A549 (cell line): Measurements from ENCODE around the gene RALBP1. TPM values are rescaled to one million over a fixed set of nuclear protein-coding genes. Genes with fewer than 3 reads are reported as not detected.

Experiments
- ATAC-seq, 2 experiments: fragments of 200-7000 bp in 1 of 2; fragments of >200 bp in 1 of 2; cut with Nextera tagmentation in 1 of 2; cut with Tn5 transposase in 1 of 2; 3 replicates each; pipeline versions ENCODE4 v1.8.0 to v1.9.1; 2018 to 2020; ENCODE audit warnings: mild to moderate bottlenecking in 1 of 2, moderate library complexity in 1 of 2
- CTCF ChIA-PET: fragments of 300-600 bp; sonication (Branson Sonifier 250); formaldehyde crosslinking; extraction: SDS; loops from one replicate; lab custom pipeline; 2021; ENCODE audit warnings: antibody characterized with exemption, inconsistent platforms; lab: Yijun Ruan, JAX
- POLR2A ChIA-PET: fragments of 350-600 bp; formaldehyde crosslinking; extraction: SDS; loops from one replicate; lab custom pipeline; 2021; ENCODE audit warnings: antibody characterized with exemption, inconsistent platforms; lab: Yijun Ruan, JAX
- DNase-seq, 2 experiments: peaks; one replicate each; pipeline versions ENCODE4 v3.0.0 to v3.0.0-alpha.2; 2011 to 2016; ENCODE audit warnings: low read depth in 1 of 2, low spot score in 1 of 2
- FAIRE-seq: peaks from 2 replicates; lab custom pipeline; 2011; peaks lifted over from hg19 to GRCh38; lab: Jason Lieb, UNC
- H3K27ac ChIP-seq, 2 experiments: fragments of >200 bp; sonication (Bioruptor Twin); formaldehyde crosslinking; 3 replicates each; pipeline ENCODE4 v1.5.1; 2016 to 2017
- H3K4me1 ChIP-seq: fragments of >200 bp; sonication (Bioruptor Twin); formaldehyde crosslinking; 3 replicates; pipeline ENCODE4 v1.6.1; 2016
- H3K4me2 ChIP-seq: fragments of >200 bp; sonication (Bioruptor Twin); formaldehyde crosslinking; 3 replicates; pipeline ENCODE4 v1.6.1; 2016
- H3K4me3 ChIP-seq: fragments of >200 bp; sonication (Bioruptor Twin); formaldehyde crosslinking; 3 replicates; pipeline ENCODE4 v1.5.1; 2016
- H3K9me3 ChIP-seq: fragments of >200 bp; sonication (Bioruptor Twin); formaldehyde crosslinking; 3 replicates; pipeline ENCODE4 v1.6.1; 2016
- BHLHE40 ChIP-seq: IDR thresholded peaks from 2 replicates; pipeline ENCODE4 v1.6.1; 2012; ENCODE audit warnings: low read depth, low read length, inconsistent platforms
- CHD2 ChIP-seq: fragments of 150-350 bp; IDR thresholded peaks from 2 replicates; pipeline ENCODE4 v1.6.1; 2014; ENCODE audit warnings: low read length; ENCODE audit not compliant: partially characterized antibody
- EHF ChIP-seq: fragments of 250-450 bp; sonication (Bioruptor Pico); IDR thresholded peaks from 2 replicates; pipeline ENCODE4 v1.5.0; 2020; ENCODE audit warnings: mild to moderate bottlenecking
- EHMT2 ChIP-seq: fragments of 200-600 bp; sonication (generic); IDR thresholded peaks from 2 replicates; pipeline ENCODE4 v1.6.1; 2016; ENCODE audit warnings: antibody characterized with exemption, low read depth, mild to moderate bottlenecking, moderate library complexity
- EP300 ChIP-seq, 2 experiments: fragments of >200 bp; sonication (Bioruptor Twin); formaldehyde crosslinking; IDR thresholded peaks; 2 replicates in 1 of 2; 3 replicates in 1 of 2; pipeline ENCODE4 v1.6.1; 2016 to 2017
- ESRRA ChIP-seq: fragments of 150-350 bp; IDR thresholded peaks from 2 replicates; pipeline ENCODE4 v1.6.1; 2014; ENCODE audit warnings: mild to moderate bottlenecking, low read length, borderline replicate concordance
- FOSB ChIP-seq: fragments of 250-450 bp; sonication (Bioruptor Pico); IDR thresholded peaks from 2 replicates; pipeline ENCODE4 v1.5.0; 2020; ENCODE audit warnings: mild to moderate bottlenecking, moderate library complexity
- GATA3 ChIP-seq: IDR thresholded peaks from 2 replicates; pipeline ENCODE4 v1.6.1; 2012; ENCODE audit warnings: borderline replicate concordance
- HOXA7 ChIP-seq: fragments of 250-450 bp; sonication (Bioruptor Pico); IDR thresholded peaks from 2 replicates; pipeline ENCODE4 v1.5.0; 2020; ENCODE audit warnings: mild to moderate bottlenecking, moderate library complexity
- JUN ChIP-seq, 2 experiments: fragments of >200 bp; sonication (Bioruptor Twin); formaldehyde crosslinking; IDR thresholded peaks; 2 replicates in 1 of 2; 3 replicates in 1 of 2; pipeline ENCODE4 v1.6.1; 2016 to 2017
- KDM1A ChIP-seq: fragments of 200-600 bp; sonication (generic); IDR thresholded peaks from 2 replicates; pipeline ENCODE4 v1.6.1; 2016; ENCODE audit warnings: low read depth, mild to moderate bottlenecking
- KDM5A ChIP-seq: fragments of 200-600 bp; sonication (generic); IDR thresholded peaks from 2 replicates; pipeline ENCODE4 v1.6.1; 2016; ENCODE audit warnings: antibody characterized with exemption, mild to moderate bottlenecking
- MYC ChIP-seq: IDR thresholded peaks from 2 replicates; pipeline ENCODE4 v1.6.1; 2012; ENCODE audit warnings: mild to moderate bottlenecking, inconsistent platforms, low read length, improper control_type of control experiment, borderline replicate concordance
- NFE2L2 ChIP-seq: fragments of 150-350 bp; conservative IDR thresholded peaks from 2 replicates; pipeline ENCODE4 v1.6.1; 2014; ENCODE audit warnings: low read length
- NPAS2 ChIP-seq: fragments of 250-450 bp; sonication (Bioruptor Pico); IDR thresholded peaks from 2 replicates; pipeline ENCODE4 v1.8.0; 2022; ENCODE audit warnings: mild to moderate bottlenecking, moderate library complexity, borderline replicate concordance
- POLR2A ChIP-seq: IDR thresholded peaks from 2 replicates; pipeline ENCODE4 v1.6.1; 2012; ENCODE audit warnings: mild to moderate bottlenecking, low read length
- RARB ChIP-seq: fragments of 250-450 bp; sonication (Bioruptor Pico); IDR thresholded peaks from 2 replicates; pipeline ENCODE4 v1.8.0; 2021; ENCODE audit warnings: mild to moderate bottlenecking, moderate library complexity
- RCOR1 ChIP-seq: fragments of 150-350 bp; IDR thresholded peaks from 2 replicates; pipeline ENCODE4 v1.6.1; 2014; ENCODE audit warnings: antibody characterized with exemption, low read length, low read depth
- SMC3 ChIP-seq: fragments of >200 bp; sonication (Bioruptor Twin); formaldehyde crosslinking; IDR thresholded peaks from 3 replicates; pipeline ENCODE4 v1.6.1; 2018; ENCODE audit warnings: inconsistent platforms
- TFCP2L1 ChIP-seq: fragments of 250-450 bp; sonication (Bioruptor Pico); IDR thresholded peaks from 2 replicates; pipeline ENCODE4 v1.5.0; 2021; ENCODE audit warnings: mild to moderate bottlenecking
- ZSCAN20 ChIP-seq: fragments of 250-450 bp; sonication (Bioruptor Pico); IDR thresholded peaks from 2 replicates; pipeline ENCODE4 v1.8.0; 2022; ENCODE audit warnings: mild to moderate bottlenecking, moderate library complexity
- WGBS: methylation state at CpG from one replicate; pipeline ENCODE4 v1.1.6; 2017; ENCODE audit errors: missing lambda C conversion rate; 5-methylcytosine and 5-hydroxymethylcytosine counted together
- polyA plus RNA-seq, 4 experiments: library from polyadenylated mRNA; depleted of rRNA in 3 of 4; stranded (reverse); fragments of >200 nt; fragmentation: RNase III in 1 of 4; extraction: RNeasy Plus Mini Kit Qiagen cat#74134 plus additional on column Dnase treatment in 1 of 4; gene quantifications; 2 replicates in 3 of 4; 3 replicates in 1 of 4; pipeline ENCODE4 v1.2.3, GENCODE V29; 2011 to 2017
- TF ChIP-seq, protein P1 (sequence below): fragments of 250-450 bp; sonication (Bioruptor Pico); IDR thresholded peaks from 2 replicates; pipeline ENCODE4 v1.5.0; 2020; ENCODE audit warnings: low read depth, mild to moderate bottlenecking, moderate library complexity
- TF ChIP-seq, protein P2 (sequence below): IDR thresholded peaks from 2 replicates; pipeline ENCODE4 v1.6.1; 2012
- TF ChIP-seq, protein P3 (sequence below): fragments of >200 bp; sonication (Bioruptor Twin); formaldehyde crosslinking; IDR thresholded peaks from 2 replicates; pipeline ENCODE4 v1.6.1; 2016
- TF ChIP-seq, protein P4 (sequence below): fragments of 250-450 bp; sonication (Bioruptor Pico); IDR thresholded peaks from 2 replicates; pipeline ENCODE4 v1.5.0; 2021; ENCODE audit warnings: mild to moderate bottlenecking, moderate library complexity, borderline replicate concordance
- TF ChIP-seq, protein P5 (sequence below): fragments of 450-650 bp; IDR thresholded peaks from 2 replicates; pipeline ENCODE4 v1.6.1; 2014; ENCODE audit warnings: antibody characterized with exemption

The RALBP1 gene
- polyA plus RNA-seq, 2 of the 4 experiments (the other 2 are of a cell fraction): 35.6 to 38.2 TPM

DNA sequence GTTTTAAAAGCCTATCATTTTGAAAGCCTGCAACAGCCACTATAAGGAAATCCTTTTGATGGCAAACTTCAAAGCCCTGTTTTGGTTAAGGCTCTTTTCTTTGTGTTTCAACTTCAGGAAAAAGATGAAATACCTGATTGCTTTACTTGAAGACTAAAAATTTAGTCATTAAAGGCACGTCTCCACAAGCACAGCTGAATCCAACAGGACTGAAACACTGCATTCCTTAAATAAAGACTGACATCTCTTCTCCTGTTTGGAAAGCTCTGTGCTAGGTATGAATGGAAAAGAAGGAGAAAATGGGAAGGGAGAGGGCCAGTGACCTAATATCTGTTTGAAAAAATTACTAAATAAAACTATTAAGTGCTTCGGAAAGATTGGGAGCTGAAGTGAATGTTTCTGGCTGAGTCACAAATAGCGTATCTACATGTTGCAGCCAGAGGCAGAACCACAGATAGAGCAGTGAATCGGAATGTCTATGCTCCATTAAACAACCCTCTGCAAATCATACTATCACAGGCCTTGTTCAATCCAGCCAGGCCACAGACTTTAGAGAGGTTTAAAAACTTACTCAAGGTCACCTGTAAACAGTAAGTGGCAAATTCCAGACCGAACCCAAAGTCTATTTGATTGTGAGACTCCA lies 21.1 kb upstream of the RALBP1 start:
- Histone ChIP-seq H3K4me3 (no peak overlapping the region), H3K4me2 (no peak overlapping the region), H3K27ac (no peak overlapping the region), H3K9me3 (0 out of 3 replicates have a peak, but pooled peaks cover 6% of the 10 kb centered on the region), H3K4me1 (no peaks in the 10 kb centered on the region)
- ATAC-seq: no peak
- ChIA-PET CTCF (no interaction called here), POLR2A (no interaction called here)
- TF ChIP-seq NFE2L2 (no peak), MYC (no peak), HOXA7 (no peak), JUN (IDR thresholded peaks at IDR 0.05) (no peak), KDM1A (no peak), EP300 (IDR thresholded peaks at IDR 0.05) (no peak), RARB (CRISPR knock-in tag) (no peak), KDM5A (no peak), ESRRA (no peak), ZSCAN20 (no peak), FOSB (CRISPR knock-in tag) (no peak), TFCP2L1 (CRISPR knock-in tag) (no peak)
- TF ChIP-seq, protein P1, sequence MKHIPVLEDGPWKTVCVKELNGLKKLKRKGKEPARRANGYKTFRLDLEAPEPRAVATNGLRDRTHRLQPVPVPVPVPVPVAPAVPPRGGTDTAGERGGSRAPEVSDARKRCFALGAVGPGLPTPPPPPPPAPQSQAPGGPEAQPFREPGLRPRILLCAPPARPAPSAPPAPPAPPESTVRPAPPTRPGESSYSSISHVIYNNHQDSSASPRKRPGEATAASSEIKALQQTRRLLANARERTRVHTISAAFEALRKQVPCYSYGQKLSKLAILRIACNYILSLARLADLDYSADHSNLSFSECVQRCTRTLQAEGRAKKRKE (CRISPR knock-in tag): no peak
- TF ChIP-seq, protein P2, sequence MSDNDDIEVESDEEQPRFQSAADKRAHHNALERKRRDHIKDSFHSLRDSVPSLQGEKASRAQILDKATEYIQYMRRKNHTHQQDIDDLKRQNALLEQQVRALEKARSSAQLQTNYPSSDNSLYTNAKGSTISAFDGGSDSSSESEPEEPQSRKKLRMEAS: no peak
- DNase-seq: no peak
- FAIRE-seq: no peak
- 47% methylated on average over 5 of the region's 5 CpGs for WGBS

DNA sequence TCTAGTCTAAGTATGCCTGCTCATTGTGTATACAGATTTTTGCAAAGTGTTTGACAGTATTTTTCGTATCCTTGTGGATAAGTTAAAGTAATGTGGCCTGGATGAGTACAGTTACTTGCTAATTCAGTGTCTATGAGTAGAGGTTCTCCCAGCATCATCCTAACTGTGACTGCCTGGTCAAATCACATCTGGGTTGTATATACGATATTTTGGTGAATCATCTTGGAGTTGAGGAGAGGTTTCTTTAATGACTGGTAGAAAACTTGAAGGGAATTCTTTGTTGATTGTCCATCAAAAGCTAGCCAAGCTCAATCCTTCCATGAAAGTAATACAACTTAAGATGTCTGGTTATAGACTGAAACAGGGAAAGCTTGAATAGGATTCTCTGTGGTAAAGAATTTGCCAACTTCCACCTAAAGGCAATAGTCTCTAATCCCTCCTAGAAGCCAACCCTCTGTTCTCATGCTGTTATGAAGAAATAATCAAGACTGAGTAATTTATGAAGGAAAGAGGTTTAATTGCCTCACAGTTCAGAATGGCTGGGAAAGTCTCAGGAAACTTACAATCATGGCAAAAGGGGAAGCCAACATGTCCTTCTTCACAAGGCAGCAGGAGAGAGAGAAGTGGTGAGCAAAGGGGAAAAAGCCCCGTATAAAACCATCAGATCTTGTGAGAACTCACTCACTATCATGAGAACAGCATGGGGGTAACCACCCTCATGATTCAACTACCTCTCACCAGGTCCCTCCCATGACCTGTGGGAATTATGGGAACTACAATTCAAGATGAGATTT lies 19.4 kb upstream of the RALBP1 start:
- POLR2A ChIA-PET: no interaction called here
- Histone ChIP-seq H3K4me2 (no peak overlapping the region), H3K9me3 (0 out of 3 replicates have a peak, but pooled peaks cover 6% of the 10 kb centered on the region), H3K4me3 (no peak overlapping the region), H3K4me1 (no peaks in the 10 kb centered on the region), H3K27ac (no peak overlapping the region)
- TF ChIP-seq KDM5A: no peak
- TF ChIP-seq KDM1A: no peak
- no peak for TF ChIP-seq NPAS2
- TF ChIP-seq POLR2A: no peak
- TF ChIP-seq, protein P2: no peak
- TF ChIP-seq ZSCAN20: no peak
- TF ChIP-seq EHF (CRISPR knock-in tag): no peak
- TF ChIP-seq, protein P3, sequence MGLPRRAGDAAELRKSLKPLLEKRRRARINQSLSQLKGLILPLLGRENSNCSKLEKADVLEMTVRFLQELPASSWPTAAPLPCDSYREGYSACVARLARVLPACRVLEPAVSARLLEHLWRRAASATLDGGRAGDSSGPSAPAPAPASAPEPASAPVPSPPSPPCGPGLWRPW: no peak
- no peak for TF ChIP-seq JUN (IDR thresholded peaks at IDR 0.05)
- no peak for TF ChIP-seq EHMT2
- TF ChIP-seq EP300 (IDR thresholded peaks at IDR 0.05): no peak
- TF ChIP-seq GATA3: no peak
- TF ChIP-seq SMC3: no peak
- no peak for ATAC-seq
- no peak for DNase-seq
- CTCF ChIA-PET: interaction anchor here (1.4 kb wide), 1 partner anchor 11 kb away, joined by 6 read pairs; no protein-coding TSS in a partner anchor
- no peak for FAIRE-seq
- WGBS: 46% methylated on average over 3 of the region's 3 CpGs

DNA sequence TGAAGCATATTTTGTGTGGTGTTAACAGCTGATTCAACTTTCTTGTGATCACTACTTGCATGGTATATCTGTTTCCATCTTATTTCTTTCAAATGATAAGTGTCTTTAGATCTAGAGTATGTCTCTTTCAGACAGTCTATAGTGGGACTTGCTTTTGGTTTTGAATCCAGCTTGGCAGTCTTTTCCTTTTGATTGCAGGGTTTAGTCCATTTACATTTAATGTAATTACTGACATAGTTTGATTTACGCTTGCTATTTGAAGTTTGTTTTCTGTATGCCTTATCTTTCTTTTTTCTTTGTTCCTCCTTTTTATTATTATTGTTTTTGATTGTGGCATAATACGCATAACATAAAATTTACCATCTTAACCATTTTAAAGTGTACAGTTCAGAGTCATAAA lies 9.2 kb upstream of the RALBP1 start:
- peaks cover 19% of the 10 kb centered on the region; the same call in 2 of the 3 replicates for H3K9me3 ChIP-seq
- no peak for FAIRE-seq
- no peak overlapping the region for H3K4me3 ChIP-seq
- no peak overlapping the region for H3K27ac ChIP-seq
- ChIA-PET CTCF (no interaction called here), POLR2A (no interaction called here)
- 83% methylated on average over 2 of the region's 2 CpGs for WGBS
- H3K4me1 ChIP-seq: no peaks in the 10 kb centered on the region
- no peak for ATAC-seq
- H3K4me2 ChIP-seq: no peak overlapping the region
- no peak for DNase-seq
- TF ChIP-seq BHLHE40: no peak
- TF ChIP-seq JUN (IDR thresholded peaks at IDR 0.05): no peak
- no peak for TF ChIP-seq RCOR1
- TF ChIP-seq, protein P4, sequence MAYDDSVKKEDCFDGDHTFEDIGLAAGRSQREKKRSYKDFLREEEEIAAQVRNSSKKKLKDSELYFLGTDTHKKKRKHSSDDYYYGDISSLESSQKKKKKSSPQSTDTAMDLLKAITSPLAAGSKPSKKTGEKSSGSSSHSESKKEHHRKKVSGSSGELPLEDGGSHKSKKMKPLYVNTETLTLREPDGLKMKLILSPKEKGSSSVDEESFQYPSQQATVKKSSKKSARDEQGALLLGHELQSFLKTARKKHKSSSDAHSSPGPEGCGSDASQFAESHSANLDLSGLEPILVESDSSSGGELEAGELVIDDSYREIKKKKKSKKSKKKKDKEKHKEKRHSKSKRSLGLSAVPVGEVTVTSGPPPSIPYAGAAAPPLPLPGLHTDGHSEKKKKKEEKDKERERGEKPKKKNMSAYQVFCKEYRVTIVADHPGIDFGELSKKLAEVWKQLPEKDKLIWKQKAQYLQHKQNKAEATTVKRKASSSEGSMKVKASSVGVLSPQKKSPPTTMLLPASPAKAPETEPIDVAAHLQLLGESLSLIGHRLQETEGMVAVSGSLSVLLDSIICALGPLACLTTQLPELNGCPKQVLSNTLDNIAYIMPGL: no peak
- TF ChIP-seq SMC3: no peak
- no peak for TF ChIP-seq CHD2
- TF ChIP-seq, protein P5, sequence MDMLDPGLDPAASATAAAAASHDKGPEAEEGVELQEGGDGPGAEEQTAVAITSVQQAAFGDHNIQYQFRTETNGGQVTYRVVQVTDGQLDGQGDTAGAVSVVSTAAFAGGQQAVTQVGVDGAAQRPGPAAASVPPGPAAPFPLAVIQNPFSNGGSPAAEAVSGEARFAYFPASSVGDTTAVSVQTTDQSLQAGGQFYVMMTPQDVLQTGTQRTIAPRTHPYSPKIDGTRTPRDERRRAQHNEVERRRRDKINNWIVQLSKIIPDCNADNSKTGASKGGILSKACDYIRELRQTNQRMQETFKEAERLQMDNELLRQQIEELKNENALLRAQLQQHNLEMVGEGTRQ: no peak
- TF ChIP-seq GATA3: no peak
- TF ChIP-seq, protein P3: no peak
- no peak for TF ChIP-seq POLR2A
- TF ChIP-seq EHMT2: no peak
